Measurements from ENCODE around the gene TCAIM. TPM values are rescaled to one million over a fixed set of nuclear protein-coding genes. Genes with fewer than 3 reads are reported as not detected.

Gene TCAIM
- total and polyA plus RNA-seq, 2 donors (not counting 3 experiments of a cell fraction or from before 2014, with no cell fraction given), result 9.2 to 18.2 TPM

DNA sequence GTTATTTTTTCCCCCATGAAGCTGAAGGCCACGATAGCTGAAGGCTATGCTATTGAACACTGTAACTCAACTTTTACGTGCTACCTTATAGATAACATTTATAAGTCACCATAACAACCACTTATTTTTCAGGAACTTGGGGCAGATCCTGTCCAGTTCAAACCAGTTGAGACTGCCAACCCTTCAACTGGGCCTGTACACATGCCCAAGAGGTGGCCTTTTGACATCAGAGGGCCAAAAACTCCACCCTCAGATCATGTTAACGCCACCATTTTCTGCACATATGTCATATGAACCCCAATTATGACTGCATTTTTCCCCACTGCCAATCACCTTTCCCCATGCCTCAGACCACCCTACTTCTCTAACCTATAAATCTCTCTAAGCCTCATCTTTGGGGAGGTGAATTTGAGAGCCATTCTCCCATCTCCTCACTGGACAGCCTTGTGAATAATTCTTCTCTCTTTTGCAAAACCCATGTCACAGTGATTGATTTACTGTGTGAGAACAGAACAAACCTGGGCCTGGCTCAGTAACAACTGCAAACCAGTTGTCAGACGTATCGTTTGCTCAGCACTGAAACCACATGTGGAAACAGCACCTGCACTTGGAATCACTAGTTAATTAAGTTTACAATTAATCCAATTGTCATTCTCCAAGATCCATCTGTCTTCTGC lies 96.4 kb downstream of the TCAIM start:
- intact Hi-C loops (cut with micrococcal nuclease) (no loop called here), dilution Hi-C loops (cut with MboI; ENCODE audit: extremely low pct_ligation_motif_present, low sequenced_read_pairs) (no loop called here)
- Histone ChIP-seq H3K9me1 (replicated peaks; ENCODE audit: control insufficient read depth, extremely low read depth, insufficient read depth, low read length) (no peaks in the 10 kb centered on the region), H4K20me1 (replicated peaks; ENCODE audit: control insufficient read depth, extremely low read depth, insufficient read depth, low read length) (no peaks in the 10 kb centered on the region), H3K4me3 (replicated peaks in 1 of 3; ENCODE audit: insufficient read depth in 1 of 3, low read depth in 1 of 3, low read length in 3 of 3) (no peak overlapping the region), H3K4me2 (ENCODE audit: insufficient read depth, low read length) (no peak overlapping the region), H3K79me2 (ENCODE audit: control insufficient read depth, insufficient read depth, low read length) (no peaks in the 10 kb centered on the region), H3K9ac (replicated peaks; ENCODE audit: extremely low read depth, insufficient read depth, low read length) (no peak overlapping the region), H3K4me1 (ENCODE audit: control insufficient read depth, extremely low read depth, insufficient read depth, low read length) (peaks cover 9% of the 10 kb centered on the region), H3K9me3 (replicated peaks; ENCODE audit: control insufficient read depth, insufficient read depth, low read length) (no peaks in the 10 kb centered on the region), H3K36me3 (ENCODE audit: control insufficient read depth in 2 of 2, extremely low read depth in 1 of 2, insufficient read depth in 2 of 2, low read length in 2 of 2) (no peaks in the 10 kb centered on the region), H3K27me3 (ENCODE audit: control insufficient read depth in 2 of 2, insufficient read depth in 2 of 2, low read length in 2 of 2) (no peaks in the 10 kb centered on the region), H2AFZ (ENCODE audit: low read depth, low read length) (no peak overlapping the region), H3K27ac (ENCODE audit: insufficient read depth, low read depth, low read length) (no peak overlapping the region)
- FAIRE-seq (no peak), DNase-seq (ENCODE audit: low read depth, low spot score) (no peak)
- ChIA-PET CTCF (interaction anchor here (1.2 kb wide), 1 partner anchor 17 kb away, joined by 3 read pairs; no protein-coding TSS in a partner anchor), POLR2A (no interaction called here)
- BruUV-seq (replicated peaks), result no TSS peak
- TF ChIP-seq GATA2 (IDR thresholded peaks at IDR 0.05; ENCODE audit: insufficient read depth, insufficient read length, low read depth, low read length), result no peak
- TF ChIP-seq MYC (IDR thresholded peaks at IDR 0.05; ENCODE audit: low read depth, low read length), result no peak

DNA sequence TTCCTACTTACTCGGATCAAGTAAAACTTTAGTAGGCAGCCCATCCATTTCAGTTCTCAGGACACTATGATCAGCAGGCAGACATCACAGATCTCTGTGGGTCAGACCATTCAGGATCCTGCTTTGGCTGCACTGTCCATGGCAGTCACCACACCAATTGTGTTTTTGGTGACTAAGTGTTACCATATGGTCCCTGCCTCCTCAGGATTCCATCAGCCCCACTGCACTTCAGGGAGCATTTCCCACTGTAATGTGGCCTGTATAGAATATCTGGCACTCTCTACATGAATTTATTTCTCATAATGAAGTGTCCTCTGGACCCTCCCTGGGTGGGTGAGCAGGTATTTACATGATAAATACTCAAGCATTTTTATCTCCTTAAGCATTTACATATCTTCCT lies 97.6 kb downstream of the TCAIM start:
- no peak for FAIRE-seq

More for the DNA sequence above, 97.6 kb downstream of the TCAIM start:
- ChIA-PET CTCF (no interaction called here), POLR2A (no interaction called here)
- H3K4me2 ChIP-seq (ENCODE audit: insufficient read depth, low read length), result no peak overlapping the region
- no peak overlapping the region for H3K4me3 ChIP-seq (replicated peaks in 1 of 3; ENCODE audit: insufficient read depth in 1 of 3, low read depth in 1 of 3, low read length in 3 of 3)
- no peak overlapping the region for H2AFZ ChIP-seq (ENCODE audit: low read depth, low read length)
- no TSS peak for BruUV-seq (replicated peaks)
- no peaks in the 10 kb centered on the region for H3K9me1 ChIP-seq (replicated peaks; ENCODE audit: control insufficient read depth, extremely low read depth, insufficient read depth, low read length)
- H3K9ac ChIP-seq (replicated peaks; ENCODE audit: extremely low read depth, insufficient read depth, low read length), result no peak overlapping the region
- no peaks in the 10 kb centered on the region for H3K27me3 ChIP-seq (ENCODE audit: control insufficient read depth in 2 of 2, insufficient read depth in 2 of 2, low read length in 2 of 2)
- no peaks in the 10 kb centered on the region for H3K9me3 ChIP-seq (replicated peaks; ENCODE audit: control insufficient read depth, insufficient read depth, low read length)
- H3K36me3 ChIP-seq (ENCODE audit: control insufficient read depth in 2 of 2, extremely low read depth in 1 of 2, insufficient read depth in 2 of 2, low read length in 2 of 2), result no peaks in the 10 kb centered on the region
- no peaks in the 10 kb centered on the region for H4K20me1 ChIP-seq (replicated peaks; ENCODE audit: control insufficient read depth, extremely low read depth, insufficient read depth, low read length)
- TF ChIP-seq FOS (IDR thresholded peaks at IDR 0.05; ENCODE audit: borderline replicate concordance, insufficient read depth, low read length) (no peak), CTCF (IDR thresholded peaks at IDR 0.05; ENCODE audit: extremely low read depth in 1 of 2, insufficient read depth in 1 of 2, low read depth in 1 of 2, low read length in 2 of 2) (no peak)
- dilution Hi-C loops (cut with MboI; ENCODE audit: extremely low pct_ligation_motif_present, low sequenced_read_pairs), result no loop called here
- intact Hi-C loops (cut with micrococcal nuclease), result no loop called here
- H3K4me1 ChIP-seq (ENCODE audit: control insufficient read depth, extremely low read depth, insufficient read depth, low read length), result peaks cover 16% of the 10 kb centered on the region
- H3K27ac ChIP-seq (ENCODE audit: insufficient read depth, low read depth, low read length), result no peak overlapping the region
- no peak for DNase-seq (ENCODE audit: low read depth, low spot score)
- H3K79me2 ChIP-seq (ENCODE audit: control insufficient read depth, insufficient read depth, low read length), result no peaks in the 10 kb centered on the region
